ENCODE measurements around the gene VGLL3. TPM values are rescaled to one million over a fixed set of nuclear protein-coding genes. Genes with fewer than 3 reads are reported as not detected.
"Not testable (repeated sequence)": the region's sequence is repeated elsewhere in the genome, so short reads cannot be mapped to it uniquely, and the experiment has no call there.

The VGLL3 gene
- under 1 TPM; 0.54 to 0.55 TPM for polyA plus RNA-seq

- Histone ChIP-seq H3K4me1 (ENCODE audit: control insufficient read depth in 2 of 2, insufficient read depth in 2 of 2, low read length in 1 of 2) (peaks cover 2 to 3% of the 10 kb centered on the region in 2 donors), H3K27ac (ENCODE audit: low read depth in 2 of 2, low read length in 1 of 2) (peak within 1 kb of the TSS; percentile 45 to 69), H3K4me3 (ENCODE audit: low read depth in 1 of 2, low read length in 2 of 2) (peak within 1 kb of the TSS; percentile 56 to 61), H3K9me3 (ENCODE audit: control insufficient read depth in 2 of 2, insufficient read depth in 1 of 2, low read depth in 1 of 2, low read length in 1 of 2) (no peaks in the 10 kb centered on the region), H3K27me3 (ENCODE audit: control insufficient read depth in 1 of 2, insufficient read depth in 2 of 2, low read length in 2 of 2) (no peaks in the 10 kb centered on the region), H3K36me3 (ENCODE audit: control insufficient read depth in 2 of 2, insufficient read depth in 2 of 2, low read length in 1 of 2) (no peaks in the 10 kb centered on the region)
- 1% methylated on average over 38 to 77 of the region's 77 CpGs for WGBS, 2 donors
These were observed at the start of gene VGLL3 for GRCh38 chr3:86990734-86991481. Gene VGLL3, minus strand, starts transcription at chr3:86991149. Its CDS starts 406 bp downstream, at chr3:86990743.

GRCh38 chr3:87037652-87038051 lies 46.7 kb upstream of the VGLL3 start:
- H3K27me3 ChIP-seq (ENCODE audit: control insufficient read depth in 1 of 2, insufficient read depth in 2 of 2, low read length in 2 of 2), result no peaks in the 10 kb centered on the region
- H3K4me3 ChIP-seq (ENCODE audit: low read depth in 1 of 2, low read length in 2 of 2), result no peak overlapping the region
- WGBS, 2 donors, result 77 to 80% methylated on average over 3 of the region's 3 CpGs
- no peak overlapping the region for H3K27ac ChIP-seq (ENCODE audit: low read depth in 2 of 2, low read length in 1 of 2)
- H3K4me1 ChIP-seq (ENCODE audit: control insufficient read depth in 2 of 2, insufficient read depth in 2 of 2, low read length in 1 of 2), result no peaks in the 10 kb centered on the region
- no peaks in the 10 kb centered on the region for H3K36me3 ChIP-seq (ENCODE audit: control insufficient read depth in 2 of 2, insufficient read depth in 2 of 2, low read length in 1 of 2)
- no peaks in the 10 kb centered on the region for H3K9me3 ChIP-seq (ENCODE audit: control insufficient read depth in 2 of 2, insufficient read depth in 1 of 2, low read depth in 1 of 2, low read length in 1 of 2)

GRCh38 chr3:87036671-87037070 lies 45.7 kb upstream of the VGLL3 start:
- no peak overlapping the region for H3K27ac ChIP-seq (ENCODE audit: low read depth in 2 of 2, low read length in 1 of 2)
- no peaks in the 10 kb centered on the region for H3K27me3 ChIP-seq (ENCODE audit: control insufficient read depth in 1 of 2, insufficient read depth in 2 of 2, low read length in 2 of 2)
- H3K4me1 ChIP-seq (ENCODE audit: control insufficient read depth in 2 of 2, insufficient read depth in 2 of 2, low read length in 1 of 2), result no peaks in the 10 kb centered on the region
- no peak overlapping the region for H3K4me3 ChIP-seq (ENCODE audit: low read depth in 1 of 2, low read length in 2 of 2)
- 83 to 88% methylated on average over 6 of the region's 6 CpGs for WGBS, 2 donors
- H3K9me3 ChIP-seq (ENCODE audit: control insufficient read depth in 2 of 2, insufficient read depth in 1 of 2, low read depth in 1 of 2, low read length in 1 of 2), result no peaks in the 10 kb centered on the region
- H3K36me3 ChIP-seq (ENCODE audit: control insufficient read depth in 2 of 2, insufficient read depth in 2 of 2, low read length in 1 of 2), result no peaks in the 10 kb centered on the region

DNA sequence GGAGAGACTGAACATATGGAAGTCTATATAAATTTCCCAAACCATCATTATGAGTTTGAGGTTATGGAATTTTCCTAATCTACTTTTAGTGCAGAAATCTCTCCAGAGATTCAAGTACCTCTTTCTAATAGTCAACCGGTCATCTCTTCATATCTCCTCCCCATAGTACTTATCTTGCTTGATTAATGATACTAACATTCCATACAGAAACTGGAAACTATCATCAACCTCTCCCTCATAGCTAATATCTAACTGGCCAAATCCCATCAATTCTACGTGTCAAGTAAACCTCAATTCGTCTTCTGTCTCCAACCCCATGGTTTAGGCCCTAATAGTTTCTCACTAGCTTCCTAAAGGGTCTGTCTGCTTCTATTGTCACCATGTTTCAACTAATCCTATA lies 44.4 kb upstream of the VGLL3 start:
- no peaks in the 10 kb centered on the region for H3K9me3 ChIP-seq (ENCODE audit: control insufficient read depth in 2 of 2, insufficient read depth in 1 of 2, low read depth in 1 of 2, low read length in 1 of 2)
- H3K4me3 ChIP-seq (ENCODE audit: low read depth in 1 of 2, low read length in 2 of 2), result no peak overlapping the region
- H3K4me1 ChIP-seq (ENCODE audit: control insufficient read depth in 2 of 2, insufficient read depth in 2 of 2, low read length in 1 of 2), result no peaks in the 10 kb centered on the region
- H3K36me3 ChIP-seq (ENCODE audit: control insufficient read depth in 2 of 2, insufficient read depth in 2 of 2, low read length in 1 of 2), result no peaks in the 10 kb centered on the region
- H3K27me3 ChIP-seq (ENCODE audit: control insufficient read depth in 1 of 2, insufficient read depth in 2 of 2, low read length in 2 of 2), result no peaks in the 10 kb centered on the region
- 76 to 81% methylated on average over 3 of the region's 3 CpGs for WGBS, 2 donors
- H3K27ac ChIP-seq (ENCODE audit: low read depth in 2 of 2, low read length in 1 of 2), result no peak overlapping the region

DNA sequence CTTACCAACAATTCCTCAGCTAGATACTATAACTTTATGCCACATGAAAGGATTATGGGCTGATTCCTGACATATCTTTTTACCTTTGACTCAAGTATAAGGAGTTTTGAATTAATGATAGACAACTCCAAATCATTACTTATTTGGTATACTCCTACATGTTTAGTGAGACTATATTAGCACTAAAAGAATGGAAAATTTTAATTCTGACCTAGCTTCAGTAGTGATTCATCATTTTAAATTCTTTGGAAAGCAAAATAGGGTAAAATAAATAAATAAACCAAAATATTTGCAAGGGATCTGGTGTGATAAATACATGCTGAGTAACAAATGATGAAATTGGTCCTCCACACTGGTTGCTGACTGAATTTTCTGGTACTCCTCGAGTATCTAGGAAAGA lies 42.3 kb upstream of the VGLL3 start:
- Histone ChIP-seq H3K27ac (ENCODE audit: low read depth in 2 of 2, low read length in 1 of 2) (no peak overlapping the region), H3K36me3 (ENCODE audit: control insufficient read depth in 2 of 2, insufficient read depth in 2 of 2, low read length in 1 of 2) (no peaks in the 10 kb centered on the region), H3K27me3 (ENCODE audit: control insufficient read depth in 1 of 2, insufficient read depth in 2 of 2, low read length in 2 of 2) (no peaks in the 10 kb centered on the region), H3K4me1 (ENCODE audit: control insufficient read depth in 2 of 2, insufficient read depth in 2 of 2, low read length in 1 of 2) (no peaks in the 10 kb centered on the region), H3K4me3 (ENCODE audit: low read depth in 1 of 2, low read length in 2 of 2) (no peak overlapping the region), H3K9me3 (ENCODE audit: control insufficient read depth in 2 of 2, insufficient read depth in 1 of 2, low read depth in 1 of 2, low read length in 1 of 2) (no peaks in the 10 kb centered on the region)
- WGBS, 2 donors, result 26 to 38% methylated on average over 1 of the region's 1 CpG

DNA sequence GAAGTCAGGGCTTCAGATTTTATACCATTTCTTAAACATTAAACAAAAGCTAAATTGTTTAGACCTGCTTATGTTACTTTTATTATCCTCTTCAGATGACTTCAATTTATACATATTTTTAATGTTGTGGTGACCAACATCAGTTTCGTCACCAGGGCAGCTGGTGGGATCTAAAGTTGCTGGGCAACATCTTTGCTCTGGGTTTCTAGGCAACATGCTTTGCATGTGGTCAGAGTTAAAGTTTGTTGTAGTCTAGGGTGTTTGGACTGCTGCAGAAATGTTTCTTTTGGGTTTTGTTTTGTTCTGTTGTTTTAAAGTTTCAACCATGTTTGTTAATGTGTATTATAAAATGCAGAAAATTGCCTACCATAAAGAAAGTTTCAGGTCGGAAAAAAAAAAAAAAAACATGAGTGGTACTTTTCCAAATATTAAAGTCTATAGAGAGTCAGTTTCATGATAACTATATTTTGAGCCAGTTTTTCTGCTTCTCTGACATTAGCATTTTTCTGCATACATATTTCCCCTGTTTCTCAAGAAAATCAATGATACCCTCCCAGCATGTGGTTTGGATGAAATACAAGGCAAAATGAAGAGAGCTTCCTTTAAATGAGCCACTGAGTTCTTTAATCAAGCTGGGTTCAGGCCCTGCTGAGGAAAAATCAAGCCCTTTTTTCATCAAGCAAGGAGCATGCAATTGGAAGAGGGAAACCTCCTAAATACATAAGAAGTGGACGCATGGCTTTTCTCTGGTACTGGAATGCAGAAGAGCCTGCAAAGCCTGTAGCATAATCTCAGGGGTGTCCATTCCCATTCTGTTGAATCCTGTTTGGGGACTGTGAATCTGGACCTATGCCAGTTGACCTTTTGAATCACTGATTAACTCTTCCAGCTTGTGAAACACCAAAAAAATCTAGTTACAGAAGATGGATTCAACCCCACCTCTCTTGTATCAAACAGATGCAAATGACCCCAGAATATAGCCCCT lies 35.0 kb upstream of the VGLL3 start:
- H3K36me3 ChIP-seq (ENCODE audit: control insufficient read depth in 2 of 2, insufficient read depth in 2 of 2, low read length in 1 of 2), result no peaks in the 10 kb centered on the region
- H3K4me3 ChIP-seq (ENCODE audit: low read depth in 1 of 2, low read length in 2 of 2), result no peak overlapping the region
- H3K9me3 ChIP-seq (ENCODE audit: control insufficient read depth in 2 of 2, insufficient read depth in 1 of 2, low read depth in 1 of 2, low read length in 1 of 2), result no peaks in the 10 kb centered on the region
- H3K27ac ChIP-seq (ENCODE audit: low read depth in 2 of 2, low read length in 1 of 2), result no peak overlapping the region
- 62 to 70% methylated on average over 3 of the region's 3 CpGs for WGBS, 2 donors
- H3K27me3 ChIP-seq (ENCODE audit: control insufficient read depth in 1 of 2, insufficient read depth in 2 of 2, low read length in 2 of 2), result no peaks in the 10 kb centered on the region
- no peaks in the 10 kb centered on the region for H3K4me1 ChIP-seq (ENCODE audit: control insufficient read depth in 2 of 2, insufficient read depth in 2 of 2, low read length in 1 of 2)

GRCh38 chr3:87017370-87017769 lies 26.4 kb upstream of the VGLL3 start:
- H3K4me3 ChIP-seq (ENCODE audit: low read depth in 1 of 2, low read length in 2 of 2), result not testable (repeated sequence)
- 72 to 74% methylated on average over 6 of the region's 6 CpGs for WGBS, 2 donors

GRCh38 chr3:87009271-87009670 lies 18.3 kb upstream of the VGLL3 start:
- H3K9me3 ChIP-seq (ENCODE audit: control insufficient read depth in 2 of 2, insufficient read depth in 1 of 2, low read depth in 1 of 2, low read length in 1 of 2), result no peaks in the 10 kb centered on the region
- 41 to 72% methylated on average over 2 of the region's 2 CpGs for WGBS, 2 donors

More at GRCh38 chr3:87017370-87017769, 26.4 kb upstream of the VGLL3 start:
- not testable (repeated sequence) for H3K9me3 ChIP-seq (ENCODE audit: control insufficient read depth in 2 of 2, insufficient read depth in 1 of 2, low read depth in 1 of 2, low read length in 1 of 2); H3K27me3 ChIP-seq (ENCODE audit: control insufficient read depth in 1 of 2, insufficient read depth in 2 of 2, low read length in 2 of 2); H3K36me3 ChIP-seq (ENCODE audit: control insufficient read depth in 2 of 2, insufficient read depth in 2 of 2, low read length in 1 of 2); H3K27ac ChIP-seq (ENCODE audit: low read depth in 2 of 2, low read length in 1 of 2); H3K4me1 ChIP-seq (ENCODE audit: control insufficient read depth in 2 of 2, insufficient read depth in 2 of 2, low read length in 1 of 2)

DNA sequence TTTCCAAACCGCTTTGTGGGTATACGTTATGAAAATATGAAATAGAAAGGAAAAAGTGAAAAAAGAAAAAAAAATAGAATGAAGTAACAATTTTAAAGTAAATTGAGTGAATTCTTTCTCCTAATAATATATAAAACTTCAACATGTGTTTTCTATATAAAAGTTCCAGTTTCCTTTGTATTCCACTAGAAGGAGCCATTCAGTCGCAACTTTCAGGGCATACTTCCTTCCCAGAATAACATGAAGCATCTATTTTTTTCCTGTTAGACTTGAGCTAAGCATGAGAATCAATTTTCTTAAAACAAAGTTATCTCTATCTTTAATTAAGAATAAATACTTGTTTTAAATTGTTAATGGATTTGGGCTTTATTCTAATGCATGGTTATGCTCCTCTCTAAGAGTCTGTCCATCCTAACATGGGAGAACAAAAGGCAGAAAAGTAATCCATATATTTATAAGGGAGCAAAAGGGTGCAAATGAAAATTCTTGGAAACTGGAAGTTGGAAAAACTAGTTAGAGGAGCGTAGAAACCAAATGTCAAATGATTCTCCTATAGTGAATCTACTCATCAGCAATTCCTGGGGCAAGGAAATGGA lies 16.0 kb upstream of the VGLL3 start:
- Histone ChIP-seq H3K27me3 (ENCODE audit: control insufficient read depth in 1 of 2, insufficient read depth in 2 of 2, low read length in 2 of 2) (no peaks in the 10 kb centered on the region), H3K4me3 (ENCODE audit: low read depth in 1 of 2, low read length in 2 of 2) (no peak overlapping the region), H3K9me3 (ENCODE audit: control insufficient read depth in 2 of 2, insufficient read depth in 1 of 2, low read depth in 1 of 2, low read length in 1 of 2) (no peaks in the 10 kb centered on the region), H3K36me3 (ENCODE audit: control insufficient read depth in 2 of 2, insufficient read depth in 2 of 2, low read length in 1 of 2) (no peaks in the 10 kb centered on the region), H3K4me1 (ENCODE audit: control insufficient read depth in 2 of 2, insufficient read depth in 2 of 2, low read length in 1 of 2) (no peaks in the 10 kb centered on the region), H3K27ac (ENCODE audit: low read depth in 2 of 2, low read length in 1 of 2) (no peak overlapping the region)
- WGBS, 2 donors, result 57 to 77% methylated on average over 4 of the region's 4 CpGs

More at GRCh38 chr3:87009271-87009670, 18.3 kb upstream of the VGLL3 start:
- no peaks in the 10 kb centered on the region for H3K27me3 ChIP-seq (ENCODE audit: control insufficient read depth in 1 of 2, insufficient read depth in 2 of 2, low read length in 2 of 2)
- no peaks in the 10 kb centered on the region for H3K36me3 ChIP-seq (ENCODE audit: control insufficient read depth in 2 of 2, insufficient read depth in 2 of 2, low read length in 1 of 2)
- H3K4me1 ChIP-seq (ENCODE audit: control insufficient read depth in 2 of 2, insufficient read depth in 2 of 2, low read length in 1 of 2), result no peaks in the 10 kb centered on the region
- no peak overlapping the region for H3K27ac ChIP-seq (ENCODE audit: low read depth in 2 of 2, low read length in 1 of 2)
- H3K4me3 ChIP-seq (ENCODE audit: low read depth in 1 of 2, low read length in 2 of 2), result no peak overlapping the region

All from esophagus (tissue), 2 donors.